GM23338 (cell line): Measurements from ENCODE around the gene TP53BP2. TPM values are rescaled to one million over a fixed set of nuclear protein-coding genes. Genes with fewer than 3 reads are reported as not detected.
A peak's percentile ranks its signal among the peaks of the same experiment; 100 is the strongest.

ENCODE experiments used
- ATAC-seq: fragments of 200-7000 bp; cut with Tn5 transposase; 3 replicates; pipeline ENCODE4 v1.9.1; 2020
- DNase-seq: peaks from one replicate; pipeline ENCODE4 v3.0.0-alpha.2; 2015; ENCODE audit warnings: low spot score
- H2AFZ ChIP-seq: fragments of 200-600 bp; sonication (generic); 2 replicates; pipeline ENCODE4 v1.8.0; 2016; ENCODE audit warnings: antibody characterized with exemption, mild to moderate bottlenecking, moderate library complexity
- H3F3A ChIP-seq: fragments of 200-600 bp; sonication (generic); replicated peaks from 2 replicates; pipeline ENCODE4 v1.8.0; 2017; ENCODE audit warnings: antibody characterized with exemption, mixed run types, low read depth
- H3K27ac ChIP-seq: fragments of 200-600 bp; sonication (generic); 2 replicates; pipeline ENCODE4 v1.6.1; 2016; ENCODE audit warnings: low read depth
- H3K27me3 ChIP-seq: fragments of 200-600 bp; sonication (generic); 2 replicates; pipeline ENCODE4 v1.8.0; 2016; ENCODE audit warnings: mild to moderate bottlenecking, mixed run types, moderate library complexity; ENCODE audit not compliant: insufficient read depth
- H3K36me3 ChIP-seq: fragments of 200-600 bp; sonication (generic); 2 replicates; pipeline ENCODE4 v1.8.0; 2016; ENCODE audit warnings: mild to moderate bottlenecking; ENCODE audit not compliant: insufficient read depth
- H3K4me1 ChIP-seq: fragments of 200-600 bp; sonication (generic); 2 replicates; pipeline ENCODE4 v1.8.0; 2016; ENCODE audit warnings: mild to moderate bottlenecking, moderate library complexity; ENCODE audit not compliant: insufficient read depth
- H3K4me2 ChIP-seq: fragments of 200-600 bp; sonication (generic); 2 replicates; pipeline ENCODE4 v1.7.1; 2017; ENCODE audit warnings: mixed run types
- H3K4me3 ChIP-seq: fragments of 200-600 bp; sonication (generic); 2 replicates; pipeline ENCODE4 v1.6.1; 2016; ENCODE audit warnings: mixed run types
- H3K79me2 ChIP-seq: fragments of 200-600 bp; sonication (generic); replicated peaks from 2 replicates; pipeline ENCODE4 v1.8.0; 2017; ENCODE audit warnings: mild to moderate bottlenecking; ENCODE audit not compliant: insufficient read depth
- H3K9me2 ChIP-seq: fragments of 200-600 bp; sonication (generic); 2 replicates; pipeline ENCODE4 v1.8.0; 2017; ENCODE audit not compliant: insufficient read depth
- H4K20me1 ChIP-seq: fragments of 200-600 bp; sonication (generic); replicated peaks from 2 replicates; pipeline ENCODE4 v1.8.0; 2017; ENCODE audit warnings: mild to moderate bottlenecking; ENCODE audit not compliant: insufficient read depth
- H3K27ac Mint-ChIP-seq: 2 replicates; pipeline ENCODE4 v1.8.0; 2020; ENCODE audit warnings: inconsistent platforms, mild to moderate bottlenecking, moderate library complexity, mixed read lengths
- H3K27me3 Mint-ChIP-seq: 3 replicates; pipeline ENCODE4 v1.8.0; 2022; ENCODE audit warnings: low read depth, mild to moderate bottlenecking, moderate library complexity, mixed read lengths, inconsistent platforms; ENCODE audit not compliant: insufficient read depth, poor library complexity
- H3K36me3 Mint-ChIP-seq: 3 replicates; pipeline ENCODE4 v1.8.0; 2021; ENCODE audit warnings: low read depth, mild to moderate bottlenecking, inconsistent platforms, moderate library complexity, mixed read lengths
- H3K4me1 Mint-ChIP-seq: 3 replicates; pipeline ENCODE4 v1.8.0; 2020; ENCODE audit warnings: mild to moderate bottlenecking, inconsistent platforms, mixed read lengths
- H3K4me3 Mint-ChIP-seq: 3 replicates; pipeline ENCODE4 v1.8.0; 2021; ENCODE audit warnings: moderate library complexity, mild to moderate bottlenecking, inconsistent platforms, mixed read lengths
- H3K9me3 Mint-ChIP-seq: 3 replicates; pipeline ENCODE4 v1.8.0; 2020; ENCODE audit warnings: moderate library complexity, mild to moderate bottlenecking, inconsistent platforms, mixed read lengths
- CREB1 ChIP-seq: fragments of 250-450 bp; sonication (Bioruptor Pico); IDR thresholded peaks from 2 replicates; pipeline ENCODE4 v1.5.0; 2020; ENCODE audit warnings: low read depth, mild to moderate bottlenecking, moderate library complexity
- EZH2 ChIP-seq: fragments of 200-600 bp; sonication (generic); IDR thresholded peaks from one replicate; pipeline ENCODE4 v1.8.0; 2017; ENCODE audit warnings: antibody characterized with exemption, mild to moderate bottlenecking, low read depth; ENCODE audit not compliant: unreplicated experiment
- EZH2phosphoT487 ChIP-seq: fragments of 200-600 bp; sonication (generic); IDR thresholded peaks from one replicate; pipeline ENCODE4 v1.8.1; 2018; ENCODE audit warnings: antibody characterized with exemption; ENCODE audit not compliant: unreplicated experiment
- JUNB ChIP-seq: IDR thresholded peaks from one replicate; pipeline ENCODE4 v1.6.1; 2016; ENCODE audit warnings: antibody characterized with exemption; ENCODE audit not compliant: unreplicated experiment
- NANOG ChIP-seq: IDR thresholded peaks from 2 replicates; pipeline ENCODE4 v1.6.1; 2016; ENCODE audit warnings: antibody characterized with exemption, borderline replicate concordance
- POLR2AphosphoS5 ChIP-seq: IDR thresholded peaks from 2 replicates; pipeline ENCODE4 v1.6.1; 2016; ENCODE audit warnings: antibody characterized with exemption, low read depth
- STAT1 ChIP-seq: IDR thresholded peaks from one replicate; pipeline ENCODE4 v1.6.1; 2016; ENCODE audit warnings: antibody characterized with exemption; ENCODE audit not compliant: unreplicated experiment
- ZNF114 ChIP-seq: fragments of 250-450 bp; sonication (Bioruptor Pico); IDR thresholded peaks from 2 replicates; pipeline ENCODE4 v1.5.0; 2020; ENCODE audit warnings: mild to moderate bottlenecking, moderate library complexity
- ZNF331 ChIP-seq: fragments of 250-450 bp; sonication (Bioruptor Pico); IDR thresholded peaks from 2 replicates; pipeline ENCODE4 v1.5.0; 2020; ENCODE audit warnings: low read depth, mild to moderate bottlenecking, moderate library complexity
- polyA plus RNA-seq: library from polyadenylated mRNA; unstranded; fragments of >200 nt; fragmentation: Nextera tagmentation; extraction: Ambion mirVana; gene quantifications from 2 replicates; pipeline ENCODE4 v1.2.1, GENCODE V29; 2016
- total RNA-seq: library from RNA; depleted of rRNA; stranded (reverse); fragments of >200 nt; shearing (Covaris generic); gene quantifications from 2 replicates; pipeline ENCODE4 v1.2.3, GENCODE V29; 2014
- TF ChIP-seq, protein P1 (sequence below): fragments of 250-450 bp; sonication (Bioruptor Pico); IDR thresholded peaks from 2 replicates; pipeline ENCODE4 v1.5.0; 2020; ENCODE audit warnings: mild to moderate bottlenecking, moderate library complexity
- TF ChIP-seq, protein P2 (sequence below): IDR thresholded peaks from one replicate; pipeline ENCODE4 v1.6.1; 2018; ENCODE audit warnings: antibody characterized with exemption; ENCODE audit not compliant: unreplicated experiment
- TF ChIP-seq, protein P3 (sequence below), 2 experiments: fragments of 200-600 bp in 1 of 2; sonication (generic) in 1 of 2; conservative IDR thresholded peaks; 2 replicates each; pipeline versions ENCODE4 v1.5.1 to v1.6.1; 2016 to 2017; ENCODE audit warnings: antibody characterized with exemption in 2 of 2, low read depth in 2 of 2, mild to moderate bottlenecking in 2 of 2, moderate library complexity in 1 of 2
- TF ChIP-seq, protein P4 (sequence below): IDR thresholded peaks from 2 replicates; pipeline ENCODE4 v1.6.1; 2016; ENCODE audit warnings: antibody characterized with exemption

Gene TP53BP2
- total and polyA plus RNA-seq, 2 experiments from 2014 or later, result 10.1 to 32.9 TPM

DNA sequence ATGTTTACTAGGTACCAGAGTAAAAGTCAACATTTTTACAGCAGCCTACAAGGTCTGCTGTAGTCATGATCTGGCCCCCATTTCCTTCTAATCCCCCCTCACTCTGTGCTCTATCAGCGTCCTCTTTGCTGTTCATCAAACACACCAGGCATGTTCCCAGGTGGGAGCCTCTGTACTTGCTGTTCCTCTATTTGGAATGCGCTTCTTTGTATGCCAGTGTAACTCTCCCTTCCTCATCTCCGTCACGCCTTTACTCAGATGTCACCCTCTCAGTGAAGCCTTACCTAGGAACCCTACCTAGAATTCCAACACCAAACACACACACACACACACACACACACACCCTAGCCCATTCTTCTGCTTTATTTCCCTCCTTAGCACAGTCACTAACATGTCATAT is 21.0 kb downstream of the TP53BP2 start:
- Histone ChIP-seq H3K9me2 (no peaks in the 10 kb centered on the region), H3K27ac (no peak overlapping the region), H3K4me3 (no peak overlapping the region), H3K27me3 (no peaks in the 10 kb centered on the region), H3K79me2 (peaks cover 98% of the 10 kb centered on the region), H3K4me2 (no peak overlapping the region), H3K36me3 (no peaks in the 10 kb centered on the region), H3K4me1 (peaks cover 30% of the 10 kb centered on the region), H4K20me1 (peaks cover 56% of the 10 kb centered on the region), H2AFZ (no peak overlapping the region), H3F3A (no peaks in the 10 kb centered on the region)
- Mint-ChIP-seq H3K27ac (no peak overlapping the region), H3K27me3 (no peaks in the 10 kb centered on the region), H3K9me3 (no peaks in the 10 kb centered on the region), H3K4me1 (peaks cover 61% of the 10 kb centered on the region), H3K4me3 (no peak overlapping the region), H3K36me3 (peaks cover 18% of the 10 kb centered on the region)
- ATAC-seq (peak; percentile 39), DNase-seq (no peak)
- TF ChIP-seq EZH2phosphoT487 (no peak), CREB1 (CRISPR knock-in tag) (no peak), ZNF114 (no peak), POLR2AphosphoS5 (no peak), STAT1 (no peak), EZH2 (no peak), NANOG (no peak), ZNF331 (no peak), JUNB (no peak)
- TF ChIP-seq, protein P1, sequence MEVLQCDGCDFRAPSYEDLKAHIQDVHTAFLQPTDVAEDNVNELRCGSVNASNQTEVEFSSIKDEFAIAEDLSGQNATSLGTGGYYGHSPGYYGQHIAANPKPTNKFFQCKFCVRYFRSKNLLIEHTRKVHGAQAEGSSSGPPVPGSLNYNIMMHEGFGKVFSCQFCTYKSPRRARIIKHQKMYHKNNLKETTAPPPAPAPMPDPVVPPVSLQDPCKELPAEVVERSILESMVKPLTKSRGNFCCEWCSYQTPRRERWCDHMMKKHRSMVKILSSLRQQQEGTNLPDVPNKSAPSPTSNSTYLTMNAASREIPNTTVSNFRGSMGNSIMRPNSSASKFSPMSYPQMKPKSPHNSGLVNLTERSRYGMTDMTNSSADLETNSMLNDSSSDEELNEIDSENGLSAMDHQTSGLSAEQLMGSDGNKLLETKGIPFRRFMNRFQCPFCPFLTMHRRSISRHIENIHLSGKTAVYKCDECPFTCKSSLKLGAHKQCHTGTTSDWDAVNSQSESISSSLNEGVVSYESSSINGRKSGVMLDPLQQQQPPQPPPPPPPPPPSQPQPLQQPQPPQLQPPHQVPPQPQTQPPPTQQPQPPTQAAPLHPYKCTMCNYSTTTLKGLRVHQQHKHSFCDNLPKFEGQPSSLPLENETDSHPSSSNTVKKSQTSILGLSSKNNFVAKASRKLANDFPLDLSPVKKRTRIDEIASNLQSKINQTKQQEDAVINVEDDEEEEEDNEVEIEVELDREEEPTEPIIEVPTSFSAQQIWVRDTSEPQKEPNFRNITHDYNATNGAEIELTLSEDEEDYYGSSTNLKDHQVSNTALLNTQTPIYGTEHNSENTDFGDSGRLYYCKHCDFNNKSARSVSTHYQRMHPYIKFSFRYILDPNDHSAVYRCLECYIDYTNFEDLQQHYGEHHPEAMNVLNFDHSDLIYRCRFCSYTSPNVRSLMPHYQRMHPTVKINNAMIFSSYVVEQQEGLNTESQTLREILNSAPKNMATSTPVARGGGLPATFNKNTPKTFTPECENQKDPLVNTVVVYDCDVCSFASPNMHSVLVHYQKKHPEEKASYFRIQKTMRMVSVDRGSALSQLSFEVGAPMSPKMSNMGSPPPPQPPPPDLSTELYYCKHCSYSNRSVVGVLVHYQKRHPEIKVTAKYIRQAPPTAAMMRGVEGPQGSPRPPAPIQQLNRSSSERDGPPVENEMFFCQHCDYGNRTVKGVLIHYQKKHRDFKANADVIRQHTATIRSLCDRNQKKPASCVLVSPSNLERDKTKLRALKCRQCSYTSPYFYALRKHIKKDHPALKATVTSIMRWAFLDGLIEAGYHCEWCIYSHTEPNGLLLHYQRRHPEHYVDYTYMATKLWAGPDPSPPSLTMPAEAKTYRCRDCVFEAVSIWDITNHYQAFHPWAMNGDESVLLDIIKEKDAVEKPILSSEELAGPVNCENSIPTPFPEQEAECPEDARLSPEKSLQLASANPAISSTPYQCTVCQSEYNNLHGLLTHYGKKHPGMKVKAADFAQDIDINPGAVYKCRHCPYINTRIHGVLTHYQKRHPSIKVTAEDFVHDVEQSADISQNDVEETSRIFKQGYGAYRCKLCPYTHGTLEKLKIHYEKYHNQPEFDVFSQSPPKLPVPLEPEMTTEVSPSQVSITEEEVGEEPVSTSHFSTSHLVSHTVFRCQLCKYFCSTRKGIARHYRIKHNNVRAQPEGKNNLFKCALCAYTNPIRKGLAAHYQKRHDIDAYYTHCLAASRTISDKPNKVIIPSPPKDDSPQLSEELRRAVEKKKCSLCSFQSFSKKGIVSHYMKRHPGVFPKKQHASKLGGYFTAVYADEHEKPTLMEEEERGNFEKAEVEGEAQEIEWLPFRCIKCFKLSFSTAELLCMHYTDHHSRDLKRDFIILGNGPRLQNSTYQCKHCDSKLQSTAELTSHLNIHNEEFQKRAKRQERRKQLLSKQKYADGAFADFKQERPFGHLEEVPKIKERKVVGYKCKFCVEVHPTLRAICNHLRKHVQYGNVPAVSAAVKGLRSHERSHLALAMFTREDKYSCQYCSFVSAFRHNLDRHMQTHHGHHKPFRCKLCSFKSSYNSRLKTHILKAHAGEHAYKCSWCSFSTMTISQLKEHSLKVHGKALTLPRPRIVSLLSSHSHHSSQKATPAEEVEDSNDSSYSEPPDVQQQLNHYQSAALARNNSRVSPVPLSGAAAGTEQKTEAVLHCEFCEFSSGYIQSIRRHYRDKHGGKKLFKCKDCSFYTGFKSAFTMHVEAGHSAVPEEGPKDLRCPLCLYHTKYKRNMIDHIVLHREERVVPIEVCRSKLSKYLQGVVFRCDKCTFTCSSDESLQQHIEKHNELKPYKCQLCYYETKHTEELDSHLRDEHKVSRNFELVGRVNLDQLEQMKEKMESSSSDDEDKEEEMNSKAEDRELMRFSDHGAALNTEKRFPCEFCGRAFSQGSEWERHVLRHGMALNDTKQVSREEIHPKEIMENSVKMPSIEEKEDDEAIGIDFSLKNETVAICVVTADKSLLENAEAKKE, result no peak
- TF ChIP-seq, protein P2, sequence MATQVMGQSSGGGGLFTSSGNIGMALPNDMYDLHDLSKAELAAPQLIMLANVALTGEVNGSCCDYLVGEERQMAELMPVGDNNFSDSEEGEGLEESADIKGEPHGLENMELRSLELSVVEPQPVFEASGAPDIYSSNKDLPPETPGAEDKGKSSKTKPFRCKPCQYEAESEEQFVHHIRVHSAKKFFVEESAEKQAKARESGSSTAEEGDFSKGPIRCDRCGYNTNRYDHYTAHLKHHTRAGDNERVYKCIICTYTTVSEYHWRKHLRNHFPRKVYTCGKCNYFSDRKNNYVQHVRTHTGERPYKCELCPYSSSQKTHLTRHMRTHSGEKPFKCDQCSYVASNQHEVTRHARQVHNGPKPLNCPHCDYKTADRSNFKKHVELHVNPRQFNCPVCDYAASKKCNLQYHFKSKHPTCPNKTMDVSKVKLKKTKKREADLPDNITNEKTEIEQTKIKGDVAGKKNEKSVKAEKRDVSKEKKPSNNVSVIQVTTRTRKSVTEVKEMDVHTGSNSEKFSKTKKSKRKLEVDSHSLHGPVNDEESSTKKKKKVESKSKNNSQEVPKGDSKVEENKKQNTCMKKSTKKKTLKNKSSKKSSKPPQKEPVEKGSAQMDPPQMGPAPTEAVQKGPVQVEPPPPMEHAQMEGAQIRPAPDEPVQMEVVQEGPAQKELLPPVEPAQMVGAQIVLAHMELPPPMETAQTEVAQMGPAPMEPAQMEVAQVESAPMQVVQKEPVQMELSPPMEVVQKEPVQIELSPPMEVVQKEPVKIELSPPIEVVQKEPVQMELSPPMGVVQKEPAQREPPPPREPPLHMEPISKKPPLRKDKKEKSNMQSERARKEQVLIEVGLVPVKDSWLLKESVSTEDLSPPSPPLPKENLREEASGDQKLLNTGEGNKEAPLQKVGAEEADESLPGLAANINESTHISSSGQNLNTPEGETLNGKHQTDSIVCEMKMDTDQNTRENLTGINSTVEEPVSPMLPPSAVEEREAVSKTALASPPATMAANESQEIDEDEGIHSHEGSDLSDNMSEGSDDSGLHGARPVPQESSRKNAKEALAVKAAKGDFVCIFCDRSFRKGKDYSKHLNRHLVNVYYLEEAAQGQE, result no peak
- TF ChIP-seq, protein P3, sequence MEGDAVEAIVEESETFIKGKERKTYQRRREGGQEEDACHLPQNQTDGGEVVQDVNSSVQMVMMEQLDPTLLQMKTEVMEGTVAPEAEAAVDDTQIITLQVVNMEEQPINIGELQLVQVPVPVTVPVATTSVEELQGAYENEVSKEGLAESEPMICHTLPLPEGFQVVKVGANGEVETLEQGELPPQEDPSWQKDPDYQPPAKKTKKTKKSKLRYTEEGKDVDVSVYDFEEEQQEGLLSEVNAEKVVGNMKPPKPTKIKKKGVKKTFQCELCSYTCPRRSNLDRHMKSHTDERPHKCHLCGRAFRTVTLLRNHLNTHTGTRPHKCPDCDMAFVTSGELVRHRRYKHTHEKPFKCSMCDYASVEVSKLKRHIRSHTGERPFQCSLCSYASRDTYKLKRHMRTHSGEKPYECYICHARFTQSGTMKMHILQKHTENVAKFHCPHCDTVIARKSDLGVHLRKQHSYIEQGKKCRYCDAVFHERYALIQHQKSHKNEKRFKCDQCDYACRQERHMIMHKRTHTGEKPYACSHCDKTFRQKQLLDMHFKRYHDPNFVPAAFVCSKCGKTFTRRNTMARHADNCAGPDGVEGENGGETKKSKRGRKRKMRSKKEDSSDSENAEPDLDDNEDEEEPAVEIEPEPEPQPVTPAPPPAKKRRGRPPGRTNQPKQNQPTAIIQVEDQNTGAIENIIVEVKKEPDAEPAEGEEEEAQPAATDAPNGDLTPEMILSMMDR (conservative IDR thresholded peaks at IDR 0.05; ENCODE audit: low read depth in 2 of 2), result no peak
- TF ChIP-seq, protein P4, sequence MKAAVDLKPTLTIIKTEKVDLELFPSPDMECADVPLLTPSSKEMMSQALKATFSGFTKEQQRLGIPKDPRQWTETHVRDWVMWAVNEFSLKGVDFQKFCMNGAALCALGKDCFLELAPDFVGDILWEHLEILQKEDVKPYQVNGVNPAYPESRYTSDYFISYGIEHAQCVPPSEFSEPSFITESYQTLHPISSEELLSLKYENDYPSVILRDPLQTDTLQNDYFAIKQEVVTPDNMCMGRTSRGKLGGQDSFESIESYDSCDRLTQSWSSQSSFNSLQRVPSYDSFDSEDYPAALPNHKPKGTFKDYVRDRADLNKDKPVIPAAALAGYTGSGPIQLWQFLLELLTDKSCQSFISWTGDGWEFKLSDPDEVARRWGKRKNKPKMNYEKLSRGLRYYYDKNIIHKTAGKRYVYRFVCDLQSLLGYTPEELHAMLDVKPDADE, result no peak
